Neuronal stem cell (in vitro differentiated cells): ENCODE results near the gene CPEB3.

Experiments
- DNase-seq: peaks from one replicate; pipeline ENCODE4 v3.0.0-alpha.2; 2013; ENCODE audit warnings: low spot score
- H2AFZ ChIP-seq: one replicate; pipeline ENCODE4 v1.6.1; 2013; ENCODE audit warnings: mild to moderate bottlenecking, low read length, inconsistent platforms
- H2AK5ac ChIP-seq: 2 replicates; pipeline ENCODE4 v1.6.1; 2013; ENCODE audit warnings: low read depth, mild to moderate bottlenecking, inconsistent platforms, low read length, moderate library complexity, mixed read lengths
- H2BK120ac ChIP-seq: 2 replicates; pipeline ENCODE4 v1.6.1; 2013; ENCODE audit warnings: low read depth, mild to moderate bottlenecking, inconsistent platforms, low read length, moderate library complexity, mixed read lengths
- H2BK12ac ChIP-seq: one replicate; pipeline ENCODE4 v1.6.1; 2013; ENCODE audit warnings: low read length, inconsistent platforms
- H2BK15ac ChIP-seq: 2 replicates; pipeline ENCODE4 v1.6.1; 2013; ENCODE audit warnings: mild to moderate bottlenecking, low read length, inconsistent platforms, mixed read lengths
- H2BK5ac ChIP-seq: one replicate; pipeline ENCODE4 v1.6.1; 2013; ENCODE audit warnings: inconsistent platforms, mild to moderate bottlenecking, low read length, moderate library complexity
- H3K14ac ChIP-seq: one replicate; pipeline ENCODE4 v1.6.1; 2013; ENCODE audit warnings: low read length, inconsistent platforms
- H3K18ac ChIP-seq: 2 replicates; pipeline ENCODE4 v1.6.1; 2013; ENCODE audit warnings: low read length, inconsistent platforms
- H3K23ac ChIP-seq: 2 replicates; pipeline ENCODE4 v1.6.1; 2013; ENCODE audit warnings: low read depth, mild to moderate bottlenecking, mixed read lengths, low read length, inconsistent platforms; ENCODE audit not compliant: poor library complexity
- H3K27ac ChIP-seq: replicated peaks from 3 replicates; pipeline ENCODE4 v1.5.1; 2013; ENCODE audit warnings: low read length, inconsistent platforms
- H3K27me3 ChIP-seq, 3 experiments: 2 replicates each; pipeline ENCODE4 v1.6.1; 2013; ENCODE audit warnings: low read length in 3 of 3, mild to moderate bottlenecking in 2 of 3, inconsistent platforms in 1 of 3, low read depth in 1 of 3, mixed read lengths in 1 of 3, moderate library complexity in 1 of 3; ENCODE audit not compliant: control insufficient read depth in 3 of 3, insufficient read depth in 3 of 3
- H3K36me3 ChIP-seq, 2 donors: replicated peaks in 1 of 2; 2 replicates each; pipeline ENCODE4 v1.6.1; 2013; ENCODE audit warnings: low read length in 2 of 2; ENCODE audit not compliant: control insufficient read depth in 2 of 2, insufficient read depth in 2 of 2
- H3K4ac ChIP-seq: 2 replicates; pipeline ENCODE4 v1.6.1; 2013; ENCODE audit warnings: inconsistent platforms, mild to moderate bottlenecking, low read length, moderate library complexity
- H3K4me1 ChIP-seq, 2 donors: 1 replicate in 1 of 2; 2 replicates in 1 of 2; pipeline ENCODE4 v1.6.1; 2013; ENCODE audit warnings: low read length in 2 of 2, low read depth in 1 of 2; ENCODE audit not compliant: control insufficient read depth in 2 of 2, insufficient read depth in 1 of 2
- H3K4me2 ChIP-seq: one replicate; pipeline ENCODE4 v1.6.1; 2013; ENCODE audit warnings: mild to moderate bottlenecking, low read length, inconsistent platforms; ENCODE audit not compliant: insufficient read depth, poor library complexity, severe bottlenecking
- H3K4me3 ChIP-seq, 2 donors: 2 replicates each; pipeline ENCODE4 v1.5.1; 2013; ENCODE audit warnings: low read length in 2 of 2, mild to moderate bottlenecking in 2 of 2, inconsistent platforms in 1 of 2, moderate library complexity in 1 of 2
- H3K79me1 ChIP-seq: one replicate; pipeline ENCODE4 v1.6.1; 2013; ENCODE audit warnings: low read depth, mild to moderate bottlenecking, inconsistent platforms, low read length, moderate library complexity
- H3K9ac ChIP-seq: one replicate; pipeline ENCODE4 v1.6.1; 2013; ENCODE audit warnings: mild to moderate bottlenecking, low read depth, low read length, inconsistent platforms; ENCODE audit not compliant: poor library complexity
- H3K9me3 ChIP-seq, 2 donors: replicated peaks in 1 of 2; 2 replicates each; pipeline versions ENCODE3 to v1.6.1; 2013; ENCODE audit warnings: low read length in 2 of 2, mild to moderate bottlenecking in 2 of 2, inconsistent platforms in 1 of 2, low read depth in 1 of 2, mixed read lengths in 1 of 2, moderate library complexity in 1 of 2; ENCODE audit not compliant: control insufficient read depth in 2 of 2, insufficient read depth in 1 of 2
- H4K8ac ChIP-seq: one replicate; pipeline ENCODE4 v1.6.1; 2013; ENCODE audit warnings: low read depth, mild to moderate bottlenecking, inconsistent platforms, low read length, moderate library complexity
- H4K91ac ChIP-seq: one replicate; pipeline ENCODE4 v1.6.1; 2013; ENCODE audit warnings: low read length, low read depth, mild to moderate bottlenecking, inconsistent platforms; ENCODE audit not compliant: poor library complexity
- WGBS, 2 donors: extraction: QIAGEN DNeasy Blood & Tissue Kit; methylation state at CpG; one replicate each; pipeline ENCODE4 v1.1.7; 2013; ENCODE audit warnings: missing lambda C conversion rate in 2 of 2, mixed read lengths in 1 of 2; ENCODE audit not compliant: insufficient read length in 2 of 2, insufficient replicate concordance in 1 of 2; ENCODE audit errors: extremely low coverage in 2 of 2; 5-methylcytosine and 5-hydroxymethylcytosine counted together

The CPEB3 gene

DNA sequence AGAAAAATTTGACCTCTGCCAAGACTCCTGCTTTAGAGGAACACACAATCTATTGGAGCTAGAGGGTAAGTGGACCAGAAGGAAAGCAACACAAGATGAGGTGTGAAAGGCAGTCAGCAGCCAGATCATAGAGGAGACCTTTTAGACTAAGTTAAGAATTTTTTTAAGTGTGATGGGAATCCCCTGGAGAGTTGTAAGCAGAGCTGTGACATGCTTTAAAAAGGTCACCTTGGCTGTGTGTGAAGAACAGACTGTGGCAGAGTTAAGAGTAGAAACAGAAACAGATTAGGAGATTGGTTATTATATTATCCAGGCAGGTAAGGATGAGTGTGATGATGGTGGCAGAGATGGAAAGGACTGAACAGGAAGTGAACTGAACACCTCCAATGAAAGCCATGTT is 23.5 kb downstream of the CPEB3 start:
- no peak overlapping the region for H2AK5ac ChIP-seq
- no peak overlapping the region for H3K4ac ChIP-seq
- H2BK15ac ChIP-seq, result no peak overlapping the region
- H3K18ac ChIP-seq, result no peak overlapping the region
- no peak overlapping the region for H3K9ac ChIP-seq
- H2BK12ac ChIP-seq, result no peak overlapping the region
- no peak overlapping the region for H4K91ac ChIP-seq
- H3K14ac ChIP-seq, result no peak overlapping the region
- no peaks in the 10 kb centered on the region for H3K36me3 ChIP-seq
- H3K4me3 ChIP-seq, result no peak overlapping the region
- DNase-seq, result no peak
- H3K27ac ChIP-seq, result no peak overlapping the region
- no peaks in the 10 kb centered on the region for H3K27me3 ChIP-seq
- H3K23ac ChIP-seq, result no peak overlapping the region
- no peaks in the 10 kb centered on the region for H3K79me1 ChIP-seq
- no peak overlapping the region for H2BK120ac ChIP-seq
- H2BK5ac ChIP-seq, result no peak overlapping the region
- no peak overlapping the region for H4K8ac ChIP-seq
- no peak overlapping the region for H3K4me2 ChIP-seq
- no peaks in the 10 kb centered on the region for H3K9me3 ChIP-seq
- H3K4me1 ChIP-seq, result no peaks in the 10 kb centered on the region
- H2AFZ ChIP-seq, result no peak overlapping the region

DNA sequence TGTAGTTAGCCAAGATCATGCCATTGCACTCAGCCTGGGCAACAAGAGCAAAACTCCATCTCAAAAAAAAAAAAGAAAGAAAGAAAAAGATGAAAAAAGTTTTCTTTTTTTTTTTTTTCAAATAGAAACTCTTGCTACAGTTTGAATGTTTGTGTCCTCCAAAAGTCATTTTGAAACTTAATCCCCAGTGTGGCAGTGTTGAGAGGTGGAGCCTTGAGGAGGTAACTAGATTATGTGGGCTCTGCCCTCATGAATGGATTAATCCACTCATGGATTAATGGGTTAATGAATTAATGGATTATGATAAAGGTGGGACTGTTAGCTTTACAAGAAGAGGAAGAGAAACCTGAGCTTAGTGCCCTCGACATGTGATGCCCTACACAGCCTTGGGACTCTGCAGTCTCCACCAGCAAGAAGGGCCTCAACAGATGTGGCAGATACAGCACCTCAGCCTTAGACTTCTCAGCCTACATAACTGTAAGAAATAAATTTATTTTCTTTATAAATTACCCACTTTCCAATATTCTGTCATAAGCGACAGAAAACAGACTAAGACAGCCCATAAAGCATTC is 25.1 kb downstream of the CPEB3 start:
- H2BK120ac ChIP-seq, result no peak overlapping the region
- H3K27me3 ChIP-seq, result no peaks in the 10 kb centered on the region
- H3K36me3 ChIP-seq, result no peaks in the 10 kb centered on the region
- no peak overlapping the region for H3K14ac ChIP-seq
- H3K4me2 ChIP-seq, result no peak overlapping the region
- no peak overlapping the region for H3K27ac ChIP-seq
- no peak overlapping the region for H3K4ac ChIP-seq
- no peak overlapping the region for H2AFZ ChIP-seq
- no peak overlapping the region for H3K23ac ChIP-seq
- H3K4me3 ChIP-seq, result no peak overlapping the region
- WGBS, 2 donors, result no CpG with 5 or more reads among the region's 2 CpGs
- H2AK5ac ChIP-seq, result no peak overlapping the region
- no peak overlapping the region for H3K9ac ChIP-seq
- H3K9me3 ChIP-seq, result no peaks in the 10 kb centered on the region
- no peak for DNase-seq
- H4K91ac ChIP-seq, result no peak overlapping the region
- no peak overlapping the region for H4K8ac ChIP-seq
- no peak overlapping the region for H3K18ac ChIP-seq
- H3K4me1 ChIP-seq, result no peaks in the 10 kb centered on the region
- H2BK12ac ChIP-seq, result no peak overlapping the region
- H2BK15ac ChIP-seq, result no peak overlapping the region
- H3K79me1 ChIP-seq, result no peaks in the 10 kb centered on the region
- no peak overlapping the region for H2BK5ac ChIP-seq

DNA sequence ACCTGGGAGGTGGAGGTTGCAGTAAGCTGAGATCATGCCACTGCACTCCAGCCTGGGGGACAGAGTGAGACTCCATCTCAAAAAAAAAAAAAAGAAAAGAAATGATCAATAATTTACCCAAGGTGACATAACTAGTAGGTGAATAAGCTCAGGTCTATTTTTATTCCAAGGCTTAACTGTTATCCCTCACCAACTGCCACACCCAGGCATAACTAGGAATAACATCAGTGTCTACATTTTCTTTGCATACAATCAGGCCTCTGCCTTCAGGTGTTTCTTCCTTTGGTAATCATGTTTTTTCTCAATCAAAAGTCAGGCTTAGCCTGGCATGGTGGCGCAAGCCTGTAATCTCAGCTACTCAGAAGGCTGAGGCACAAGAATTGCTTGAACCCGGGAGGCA is 26.6 kb downstream of the CPEB3 start:
- H3K27me3 ChIP-seq, result no peaks in the 10 kb centered on the region
- H3K4me3 ChIP-seq, result no peak overlapping the region
- no peaks in the 10 kb centered on the region for H3K9me3 ChIP-seq
- H3K23ac ChIP-seq, result no peak overlapping the region
- H3K4ac ChIP-seq, result no peak overlapping the region
- H2BK5ac ChIP-seq, result no peak overlapping the region
- H3K36me3 ChIP-seq, result no peaks in the 10 kb centered on the region
- no peaks in the 10 kb centered on the region for H3K79me1 ChIP-seq
- no peak overlapping the region for H3K27ac ChIP-seq
- no peak overlapping the region for H2BK120ac ChIP-seq
- H2AK5ac ChIP-seq, result no peak overlapping the region
- no peak overlapping the region for H3K14ac ChIP-seq
- no peak overlapping the region for H3K9ac ChIP-seq
- H2BK12ac ChIP-seq, result no peak overlapping the region
- H3K18ac ChIP-seq, result no peak overlapping the region
- H4K8ac ChIP-seq, result no peak overlapping the region
- H3K4me2 ChIP-seq, result no peak overlapping the region
- no peak overlapping the region for H2AFZ ChIP-seq
- H4K91ac ChIP-seq, result no peak overlapping the region
- H3K4me1 ChIP-seq, result no peaks in the 10 kb centered on the region
- H2BK15ac ChIP-seq, result no peak overlapping the region
- no CpG with 5 or more reads among the region's 2 CpGs for WGBS, 2 donors
- no peak for DNase-seq

DNA sequence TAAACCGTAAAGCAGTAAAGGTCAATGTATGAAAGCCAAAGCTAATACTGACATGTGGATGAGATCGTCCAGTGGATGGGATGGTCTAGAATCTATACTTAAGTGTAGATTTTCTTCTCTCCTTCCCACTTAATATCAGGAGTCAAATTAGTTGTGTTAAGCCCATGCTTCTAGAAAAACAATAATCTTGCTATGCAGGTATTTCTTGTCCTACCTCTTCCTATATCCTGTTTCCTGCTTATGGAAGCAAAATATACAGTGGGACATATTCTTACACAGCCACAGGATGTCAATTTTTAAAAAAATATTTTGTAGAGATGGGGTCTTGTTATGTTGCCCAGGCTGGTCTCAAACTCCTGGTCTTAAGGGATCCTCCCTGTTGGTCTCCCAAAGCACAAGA is 27.5 kb downstream of the CPEB3 start:
- Histone ChIP-seq H3K36me3 (no peaks in the 10 kb centered on the region), H2BK12ac (no peak overlapping the region), H3K18ac (no peak overlapping the region), H3K9ac (no peak overlapping the region), H3K9me3 (no peaks in the 10 kb centered on the region), H3K4me1 (no peaks in the 10 kb centered on the region), H2AK5ac (no peak overlapping the region), H3K4me2 (no peak overlapping the region), H3K27ac (no peak overlapping the region), H3K14ac (no peak overlapping the region), H2BK5ac (no peak overlapping the region), H4K8ac (no peak overlapping the region), H2BK15ac (no peak overlapping the region), H3K79me1 (no peaks in the 10 kb centered on the region), H2BK120ac (no peak overlapping the region), H3K23ac (no peak overlapping the region), H3K27me3 (no peaks in the 10 kb centered on the region), H3K4ac (no peak overlapping the region), H3K4me3 (no peak overlapping the region), H4K91ac (no peak overlapping the region), H2AFZ (no peak overlapping the region)
- DNase-seq, result no peak
- no CpG with 5 or more reads among the region's 2 CpGs for WGBS, 2 donors
